Measurements from ENCODE around the gene INHBA. TPM values are rescaled to one million over a fixed set of nuclear protein-coding genes. Genes with fewer than 3 reads are reported as not detected.

INHBA gene
- total RNA-seq, 1 donor from 2014 or later = 70.2 TPM

DNA sequence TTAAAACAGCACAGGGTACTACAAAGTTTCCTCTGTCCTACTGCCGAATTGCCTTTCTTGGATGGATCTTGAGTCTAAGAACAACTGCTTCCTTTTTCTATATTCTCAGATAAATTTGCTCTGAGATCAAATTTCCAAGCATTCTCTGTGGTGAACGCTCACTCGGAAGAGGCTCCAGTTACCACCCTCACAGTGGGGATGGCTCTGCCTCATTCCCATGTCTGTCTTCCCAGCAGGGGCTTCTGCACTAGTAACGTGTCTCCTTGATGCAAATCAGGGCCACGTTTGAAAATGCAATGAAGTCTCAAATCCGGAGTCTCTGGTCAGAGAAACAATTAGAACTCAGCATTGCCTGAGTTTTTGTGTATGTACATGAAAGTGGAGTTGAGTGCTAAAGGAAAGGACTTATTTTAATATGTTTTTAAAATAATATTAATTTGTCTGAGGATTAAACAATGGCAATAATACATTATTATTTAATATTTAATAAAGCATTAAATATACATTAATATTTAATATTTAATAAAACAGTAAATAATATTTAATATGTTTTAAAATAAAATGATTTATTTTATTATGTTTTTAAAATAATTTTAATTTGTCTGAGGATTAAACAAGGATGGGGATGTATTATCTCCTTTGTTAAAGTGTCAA, 61.8 kb downstream of the INHBA start:
- H3K27ac ChIP-seq = no peak overlapping the region
- H3K4me1 ChIP-seq = no peaks in the 10 kb centered on the region
- H3K4me3 ChIP-seq = no peak overlapping the region
- DNase-seq = no peak
- no peaks in the 10 kb centered on the region for H3K27me3 ChIP-seq
- ATAC-seq = no peak
- no peaks in the 10 kb centered on the region for H3K36me3 ChIP-seq
- TF ChIP-seq, protein P1, sequence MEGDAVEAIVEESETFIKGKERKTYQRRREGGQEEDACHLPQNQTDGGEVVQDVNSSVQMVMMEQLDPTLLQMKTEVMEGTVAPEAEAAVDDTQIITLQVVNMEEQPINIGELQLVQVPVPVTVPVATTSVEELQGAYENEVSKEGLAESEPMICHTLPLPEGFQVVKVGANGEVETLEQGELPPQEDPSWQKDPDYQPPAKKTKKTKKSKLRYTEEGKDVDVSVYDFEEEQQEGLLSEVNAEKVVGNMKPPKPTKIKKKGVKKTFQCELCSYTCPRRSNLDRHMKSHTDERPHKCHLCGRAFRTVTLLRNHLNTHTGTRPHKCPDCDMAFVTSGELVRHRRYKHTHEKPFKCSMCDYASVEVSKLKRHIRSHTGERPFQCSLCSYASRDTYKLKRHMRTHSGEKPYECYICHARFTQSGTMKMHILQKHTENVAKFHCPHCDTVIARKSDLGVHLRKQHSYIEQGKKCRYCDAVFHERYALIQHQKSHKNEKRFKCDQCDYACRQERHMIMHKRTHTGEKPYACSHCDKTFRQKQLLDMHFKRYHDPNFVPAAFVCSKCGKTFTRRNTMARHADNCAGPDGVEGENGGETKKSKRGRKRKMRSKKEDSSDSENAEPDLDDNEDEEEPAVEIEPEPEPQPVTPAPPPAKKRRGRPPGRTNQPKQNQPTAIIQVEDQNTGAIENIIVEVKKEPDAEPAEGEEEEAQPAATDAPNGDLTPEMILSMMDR (IDR thresholded peaks at IDR 0.05) = no peak
- no peaks in the 10 kb centered on the region for H3K9me3 ChIP-seq
- intact Hi-C loops (cut with DNase I) = no loop called here

DNA sequence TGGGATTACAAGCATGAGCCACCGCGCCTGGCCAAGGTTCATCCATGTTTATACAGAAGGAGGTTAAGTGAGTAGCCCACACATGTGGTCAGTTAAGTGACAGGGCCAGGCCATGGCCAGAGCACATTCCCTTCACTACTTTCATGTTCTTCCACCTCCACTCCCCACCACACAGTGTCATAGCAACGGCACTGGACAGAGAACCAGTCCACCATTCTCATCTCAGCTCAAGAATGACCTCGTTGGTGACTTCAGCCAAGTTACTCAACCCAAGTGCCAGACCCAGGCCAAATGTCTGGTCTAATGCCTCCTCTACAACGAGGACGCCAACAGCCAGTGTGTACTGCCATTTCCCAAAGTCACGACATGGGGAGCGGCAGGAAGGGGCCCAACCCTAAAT, 62.4 kb downstream of the INHBA start:
- intact Hi-C loops (cut with DNase I) = no loop called here
- H3K4me1 ChIP-seq = no peaks in the 10 kb centered on the region
- no peak for ATAC-seq
- H3K4me3 ChIP-seq = no peak overlapping the region
- no peaks in the 10 kb centered on the region for H3K27me3 ChIP-seq
- H3K27ac ChIP-seq = no peak overlapping the region
- H3K9me3 ChIP-seq = no peaks in the 10 kb centered on the region
- TF ChIP-seq, protein P1 (IDR thresholded peaks at IDR 0.05) = no peak
- no peaks in the 10 kb centered on the region for H3K36me3 ChIP-seq
- no peak for DNase-seq

DNA sequence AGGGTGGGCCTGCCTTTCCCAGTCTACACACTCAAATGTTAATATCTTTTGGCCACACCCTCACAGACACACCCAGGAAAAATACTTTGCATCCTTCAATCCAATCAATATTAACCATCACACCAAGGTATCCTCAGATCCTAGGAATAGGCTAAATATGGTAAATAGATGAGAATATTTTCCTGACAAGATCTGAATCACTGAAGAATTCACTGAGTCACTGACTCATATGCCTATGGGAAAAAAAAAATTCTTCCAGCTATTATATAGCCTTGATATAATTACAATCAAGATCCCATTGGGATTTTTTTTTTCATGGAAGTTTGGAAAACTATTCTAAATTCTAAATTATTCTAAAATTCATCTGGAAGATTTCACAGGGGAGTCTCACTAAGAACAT, 65.8 kb downstream of the INHBA start:
- ATAC-seq = no peak
- TF ChIP-seq, protein P1 (IDR thresholded peaks at IDR 0.05) = no peak
- H3K4me1 ChIP-seq = no peaks in the 10 kb centered on the region
- H3K4me3 ChIP-seq = no peak overlapping the region
- H3K9me3 ChIP-seq = no peaks in the 10 kb centered on the region
- H3K36me3 ChIP-seq = no peaks in the 10 kb centered on the region
- H3K27ac ChIP-seq = no peak overlapping the region
- no peaks in the 10 kb centered on the region for H3K27me3 ChIP-seq
- intact Hi-C loops (cut with DNase I) = no loop called here
- no peak for DNase-seq
